GM18517 (cell line): ENCODE results near the gene GAB1.

ENCODE experiments used
- ATAC-seq: cut with Tn5 transposase; IDR thresholded peaks from one replicate; pipeline ENCODE4 v1.9.1; 2021; ENCODE audit warnings: mild to moderate bottlenecking, moderate library complexity; ENCODE audit not compliant: unreplicated experiment

The GAB1 gene

GRCh38 chr4:143357161-143357845 lies 20.6 kb downstream of the GAB1 start:
- ATAC-seq = peak; percentile 28

GRCh38 chr4:143358419-143358818 lies 21.7 kb downstream of the GAB1 start:
- ATAC-seq = no peak

GRCh38 chr4:143358923-143359643 lies 22.4 kb downstream of the GAB1 start:
- peak; percentile 91 for ATAC-seq

DNA sequence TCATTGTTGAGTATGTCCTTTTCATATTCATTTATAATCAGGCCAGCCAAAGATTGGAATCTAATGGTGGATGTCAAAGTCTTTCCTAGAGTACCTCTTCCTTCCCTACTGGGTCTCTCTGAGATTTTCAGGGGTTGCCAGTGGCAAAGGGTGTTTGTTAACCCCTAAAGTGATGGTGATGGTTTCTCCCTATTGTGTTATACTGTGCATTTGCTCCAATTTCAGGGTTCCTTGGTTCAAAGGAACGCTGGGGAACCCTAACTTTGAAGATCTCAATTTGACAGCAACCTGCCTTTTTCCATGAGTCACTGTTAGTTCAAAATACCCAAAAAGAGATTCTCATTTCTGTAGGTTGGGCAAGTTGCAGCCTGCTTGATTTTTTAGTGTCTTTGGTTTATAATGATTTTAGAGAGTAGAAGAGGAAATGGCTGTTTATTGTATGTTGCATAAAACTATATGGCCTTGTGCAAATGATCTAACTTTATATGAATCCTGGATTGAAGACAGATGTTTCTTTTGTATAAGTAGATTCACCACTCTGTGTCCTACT lies 23.0 kb downstream of the GAB1 start:
- no peak for ATAC-seq

DNA sequence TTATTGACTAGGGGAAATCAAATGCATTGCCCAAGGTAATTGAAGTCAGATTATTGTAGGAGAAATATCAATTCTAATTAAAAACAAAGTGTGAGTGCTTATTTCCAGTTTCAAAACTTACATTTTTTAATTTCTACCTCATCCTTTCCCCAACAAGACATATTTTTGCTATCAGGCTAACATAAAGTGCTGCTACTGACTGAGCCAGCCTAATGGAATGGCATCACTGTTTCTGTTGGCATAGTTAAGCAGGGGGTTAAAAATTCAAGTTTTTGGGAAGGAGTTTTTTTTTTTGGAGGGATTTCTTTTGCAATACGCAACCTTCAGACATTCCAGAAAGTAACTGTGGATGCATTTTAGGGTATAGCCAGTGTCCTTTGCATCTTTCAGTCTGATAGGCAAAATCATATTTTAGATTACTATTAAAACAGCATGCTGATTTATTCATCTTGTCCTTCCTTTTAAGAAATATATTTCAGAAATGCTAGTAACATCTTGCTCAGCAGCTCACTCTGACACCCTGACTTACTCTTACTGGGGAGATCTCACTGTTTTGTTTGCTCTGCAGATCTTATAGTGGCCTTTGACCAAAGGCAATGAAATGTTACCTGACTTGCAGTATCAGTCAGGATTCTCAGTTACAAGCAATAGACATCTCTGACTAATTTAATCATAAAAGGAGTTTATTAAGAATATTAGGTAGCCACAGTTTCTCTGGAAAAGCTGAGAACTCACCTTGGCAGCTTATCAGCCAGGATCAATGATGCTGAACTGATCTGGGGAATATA lies 24.4 kb downstream of the GAB1 start:
- ATAC-seq = no peak

DNA sequence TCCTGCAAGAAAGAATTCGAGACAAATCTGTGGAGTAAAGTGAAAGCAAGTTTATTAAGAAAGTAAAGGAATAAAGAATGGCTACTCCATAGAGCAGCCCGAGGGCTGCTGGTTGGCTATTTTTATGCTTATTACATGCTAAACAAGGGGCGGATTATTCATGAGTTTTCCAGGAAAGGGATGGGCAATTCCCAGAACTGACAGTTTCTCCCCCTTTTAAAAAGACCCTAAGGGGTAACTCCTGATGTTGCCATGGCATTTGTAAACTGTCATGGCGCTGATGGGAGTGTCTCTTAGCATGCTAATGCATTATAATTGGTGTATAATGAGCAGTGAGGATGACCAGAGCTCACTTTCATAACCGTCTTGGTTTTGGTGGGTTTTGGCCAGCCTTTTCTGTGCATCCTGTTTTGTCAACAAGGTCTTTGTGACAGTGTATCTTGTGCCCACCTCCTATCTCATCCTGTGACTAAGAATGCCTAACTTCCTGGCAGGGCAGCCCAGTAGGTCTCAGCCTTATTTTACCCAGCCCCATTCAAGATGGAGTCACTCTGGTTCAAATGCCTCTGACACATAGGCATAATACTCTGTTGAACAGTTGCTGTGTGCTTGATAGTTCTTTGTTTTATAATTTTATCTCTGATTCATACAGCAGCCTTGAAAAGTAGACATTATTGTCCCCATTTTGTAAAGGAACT lies 25.8 kb downstream of the GAB1 start:
- ATAC-seq = no peak

DNA sequence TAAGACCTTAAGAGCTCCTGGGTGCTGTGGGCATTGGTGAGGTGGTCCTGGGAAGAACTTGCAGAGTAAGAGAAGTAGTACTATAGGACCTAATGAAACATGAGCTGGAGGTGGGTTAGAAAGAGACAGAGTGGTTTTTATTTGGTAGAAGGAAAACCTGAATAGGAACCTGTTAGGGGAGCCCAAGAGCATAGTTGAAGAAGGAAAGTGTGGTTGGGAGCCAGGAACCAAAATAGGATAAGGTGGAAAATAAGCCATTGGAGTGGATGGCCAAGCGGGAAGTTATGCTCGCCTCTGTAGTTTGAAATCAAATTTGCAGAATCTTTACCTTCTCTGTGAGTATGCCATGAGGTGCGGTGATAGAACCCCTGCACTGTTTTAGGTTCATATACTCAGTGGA lies 26.7 kb downstream of the GAB1 start:
- no peak for ATAC-seq

DNA sequence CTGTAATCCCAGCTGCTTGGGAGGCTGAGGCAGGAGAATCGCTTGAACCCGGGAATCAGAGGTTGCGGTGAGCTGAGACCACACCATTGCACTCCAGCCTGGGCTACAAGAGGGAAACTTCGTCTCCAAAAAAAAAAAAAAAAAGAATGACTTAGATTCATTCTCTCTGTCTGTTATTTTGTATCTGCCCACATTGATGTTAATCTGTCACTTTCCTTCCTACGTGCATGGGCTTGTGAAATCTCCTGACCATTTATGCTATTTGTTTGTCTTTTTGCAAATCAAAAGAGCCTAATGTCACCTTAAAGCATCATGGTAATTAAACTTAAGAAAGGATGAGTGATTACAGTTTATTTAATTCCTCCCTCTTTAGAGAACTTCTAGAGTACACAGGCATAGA lies 27.4 kb downstream of the GAB1 start:
- ATAC-seq = no peak

GRCh38 chr4:143367863-143368262 lies 31.2 kb downstream of the GAB1 start:
- ATAC-seq = no peak

- no peak for ATAC-seq
Measured at GRCh38 chr4:143369552-143369951, 32.9 kb downstream of the GAB1 start.

- ATAC-seq = peak; percentile 75
Measured at GRCh38 chr4:143372093-143372915, 35.6 kb downstream of the GAB1 start.

DNA sequence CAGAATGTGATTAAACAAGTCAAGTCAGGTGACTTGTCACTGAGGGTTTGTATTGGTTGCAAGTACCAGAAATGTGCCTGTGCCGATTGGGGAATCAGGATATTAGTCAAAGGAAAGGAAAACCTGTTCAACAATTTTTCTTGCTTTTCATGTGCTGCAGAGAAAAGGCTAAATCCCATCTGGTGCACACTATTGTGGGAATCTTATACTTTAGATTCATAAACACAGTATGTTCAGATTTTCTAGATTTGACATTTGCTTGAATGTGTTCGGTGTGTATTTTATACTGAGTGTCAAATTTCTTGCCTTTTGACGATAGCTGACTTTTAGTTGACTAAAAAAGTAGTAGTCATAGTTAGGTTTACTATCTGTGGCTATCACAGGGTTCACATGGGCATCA lies 37.6 kb downstream of the GAB1 start:
- ATAC-seq = no peak

GRCh38 chr4:143374771-143375170 lies 38.1 kb downstream of the GAB1 start:
- no peak for ATAC-seq

DNA sequence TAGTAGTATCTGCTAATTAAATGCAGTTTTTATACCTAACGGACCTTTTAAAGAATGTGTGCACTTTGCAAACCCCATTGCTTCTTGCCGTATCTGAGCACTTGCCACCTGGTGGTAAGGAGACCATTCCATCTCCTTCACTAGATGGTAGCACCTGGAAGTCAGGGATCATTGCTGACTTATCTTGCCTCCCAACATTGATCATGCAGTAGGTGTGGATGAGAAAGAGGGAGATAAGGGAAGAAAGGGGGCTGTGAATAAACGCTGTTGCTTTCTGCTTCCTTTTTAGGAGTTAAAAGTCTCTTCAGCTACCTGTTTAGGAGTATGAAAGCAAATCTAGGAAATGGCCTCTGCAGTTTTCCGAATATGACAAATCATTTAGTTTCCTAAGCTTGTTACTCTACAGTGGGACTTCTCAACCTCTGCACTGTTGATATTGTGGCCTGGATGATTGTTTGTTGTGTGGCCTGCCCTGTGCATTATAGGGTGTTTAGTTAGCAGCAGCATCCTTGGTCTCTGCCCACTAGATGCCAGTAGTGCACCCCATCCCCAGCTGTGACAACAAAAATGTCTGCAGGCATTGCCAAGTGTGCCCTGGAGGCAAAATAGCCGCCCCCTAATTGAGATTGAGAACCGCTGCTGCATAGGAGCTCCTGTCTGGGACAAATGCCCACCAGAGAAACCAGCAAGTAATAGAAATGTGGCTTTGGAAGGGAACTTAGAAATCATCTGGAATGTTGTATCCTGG lies 38.8 kb downstream of the GAB1 start:
- peak; percentile 42 for ATAC-seq

DNA sequence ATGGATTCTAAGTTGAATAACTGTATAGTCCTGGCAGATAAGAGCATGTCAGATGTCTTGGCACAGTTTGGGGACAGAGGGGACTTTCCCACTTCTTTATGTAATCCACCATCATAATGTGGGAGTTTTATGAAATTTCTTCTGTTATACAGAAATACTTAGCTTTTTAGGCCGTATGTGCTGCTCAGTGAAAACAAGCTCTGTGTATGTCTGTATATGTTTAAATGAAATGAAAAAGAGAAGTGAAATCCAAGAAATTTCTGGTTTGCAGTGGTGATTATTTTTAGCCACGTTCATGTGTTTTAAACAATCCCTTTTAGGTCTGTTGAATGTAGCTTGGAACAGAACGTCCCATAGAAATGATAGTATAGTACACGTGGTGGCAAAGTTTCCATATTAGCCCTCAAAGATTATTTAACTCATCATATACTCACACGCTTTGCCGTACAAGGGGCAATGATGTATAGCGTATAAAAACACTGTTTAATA lies 41.0 kb downstream of the GAB1 start:
- peak; percentile 68 for ATAC-seq

- no peak for ATAC-seq
Measured at GRCh38 chr4:143380629-143381028, 44.0 kb downstream of the GAB1 start.

DNA sequence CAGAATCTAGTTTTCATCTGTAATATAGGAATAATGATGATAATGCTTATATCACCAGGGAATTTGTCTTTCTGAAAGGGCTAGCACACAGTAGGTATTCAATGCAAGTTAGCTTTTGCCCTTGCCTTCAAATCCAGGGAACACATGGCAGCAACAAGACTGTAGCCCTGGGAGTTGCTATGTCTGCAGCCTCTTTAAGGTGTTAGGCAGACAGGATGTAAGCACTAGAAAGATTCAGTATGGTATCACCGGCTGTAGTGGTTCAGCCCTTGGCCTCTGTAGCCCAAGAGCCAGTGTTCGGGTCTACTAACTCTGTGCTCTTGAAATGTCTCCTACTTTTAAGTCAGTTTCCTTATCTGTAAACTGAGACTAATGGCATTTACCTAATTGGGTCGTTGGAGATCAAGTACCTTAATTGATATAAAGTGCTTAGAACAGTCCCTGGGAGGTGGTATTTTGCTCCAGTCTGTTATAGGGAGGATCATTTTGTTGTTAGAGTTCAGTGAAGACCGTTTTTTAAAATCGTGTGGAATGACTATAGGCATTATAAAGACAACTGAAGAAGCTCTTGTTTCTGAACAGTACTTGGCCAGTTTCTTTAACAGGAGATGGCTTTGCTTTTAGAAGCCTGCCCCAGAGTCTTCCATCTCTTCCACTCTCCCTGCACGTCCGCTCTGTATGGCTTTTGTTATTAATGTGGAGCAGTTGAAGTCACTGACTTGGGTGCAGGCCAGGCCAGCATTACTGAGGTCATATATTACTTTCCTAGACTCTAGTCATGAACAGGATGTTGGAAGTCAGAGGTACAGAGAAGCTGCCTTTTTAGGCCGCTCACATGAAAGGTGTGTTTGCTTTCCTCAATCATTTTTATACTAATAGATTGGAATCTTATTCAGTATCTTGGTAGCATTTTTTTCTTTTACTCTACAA lies 44.8 kb downstream of the GAB1 start:
- no peak for ATAC-seq

- no peak for ATAC-seq
Measured at GRCh38 chr4:143382596-143382995, 45.9 kb downstream of the GAB1 start.
